Uterus (tissue), 4 donors: ENCODE measurements around the gene BEST1. TPM values are rescaled to one million over a fixed set of nuclear protein-coding genes. Genes with fewer than 3 reads are reported as not detected.

Experiments
- DNase-seq, 2 donors: peaks; one replicate each; pipeline ENCODE4 v3.0.0-alpha.2; 2019 to 2020
- H3K27ac ChIP-seq, 2 donors: fragments of 200-600 bp; sonication (generic); 1 replicate in 1 of 2; 2 replicates in 1 of 2; pipeline ENCODE4 v1.5.1; 2016 to 2018
- H3K27me3 ChIP-seq, 2 donors: fragments of 200-600 bp; sonication (generic); one replicate each; pipeline ENCODE4 v1.5.1; 2018 to 2019; ENCODE audit warnings: control low read depth in 1 of 2
- H3K36me3 ChIP-seq, 2 donors: fragments of 200-600 bp; sonication (generic); one replicate each; pipeline ENCODE4 v1.5.1; 2019; ENCODE audit warnings: control low read depth in 1 of 2
- H3K4me1 ChIP-seq, 2 donors: fragments of 200-600 bp; sonication (generic); one replicate each; pipeline ENCODE4 v1.5.1; 2018 to 2019; ENCODE audit warnings: control low read depth in 1 of 2
- H3K4me3 ChIP-seq, 2 donors: fragments of 200-600 bp; sonication (generic); 1 replicate in 1 of 2; 2 replicates in 1 of 2; pipeline ENCODE4 v1.5.1; 2018 to 2019; ENCODE audit warnings: mild to moderate bottlenecking in 1 of 2
- H3K9me3 ChIP-seq, 2 donors: fragments of 200-600 bp; sonication (generic); one replicate each; pipeline ENCODE4 v1.5.1; 2019; ENCODE audit warnings: control low read depth in 1 of 2
- POLR2A ChIP-seq, 2 donors: fragments of 450-650 bp; IDR thresholded peaks; one replicate each; pipeline ENCODE4 v1.6.1; 2016; ENCODE audit warnings: antibody characterized with exemption in 2 of 2, mild to moderate bottlenecking in 1 of 2, moderate library complexity in 1 of 2
- intact Hi-C: fragments of 100-400 bp; cut with DNase I; formaldehyde crosslinking; loops from one replicate; pipeline ENCODE4 v1.15.1; 2023; ENCODE audit warnings: low total_unique reads
- total RNA-seq, 4 donors: library from RNA; depleted of rRNA in 3 of 4; stranded (reverse); fragments of >200 nt in 3 of 4; gene quantifications; one replicate each; pipeline versions ENCODE4 v1.1.0 to v1.2.4, GENCODE V29; 2014 to 2023
- TF ChIP-seq, protein P1 (sequence below), 4 experiments: fragments of 200-600 bp in 2 of 4; fragments of 450-650 bp in 2 of 4; sonication (generic) in 2 of 4; IDR thresholded peaks; one replicate each; pipeline ENCODE4 v1.5.1; 2016 to 2019; ENCODE audit warnings: antibody characterized with exemption in 4 of 4, mild to moderate bottlenecking in 2 of 4, moderate library complexity in 1 of 4
- donor health status: DM: yes; HTN: yes; CAD: no.

Gene BEST1
- total RNA-seq, 4 donors from 2014 or later, result 3.3 to 11.1 (median 3.9) TPM

DNA sequence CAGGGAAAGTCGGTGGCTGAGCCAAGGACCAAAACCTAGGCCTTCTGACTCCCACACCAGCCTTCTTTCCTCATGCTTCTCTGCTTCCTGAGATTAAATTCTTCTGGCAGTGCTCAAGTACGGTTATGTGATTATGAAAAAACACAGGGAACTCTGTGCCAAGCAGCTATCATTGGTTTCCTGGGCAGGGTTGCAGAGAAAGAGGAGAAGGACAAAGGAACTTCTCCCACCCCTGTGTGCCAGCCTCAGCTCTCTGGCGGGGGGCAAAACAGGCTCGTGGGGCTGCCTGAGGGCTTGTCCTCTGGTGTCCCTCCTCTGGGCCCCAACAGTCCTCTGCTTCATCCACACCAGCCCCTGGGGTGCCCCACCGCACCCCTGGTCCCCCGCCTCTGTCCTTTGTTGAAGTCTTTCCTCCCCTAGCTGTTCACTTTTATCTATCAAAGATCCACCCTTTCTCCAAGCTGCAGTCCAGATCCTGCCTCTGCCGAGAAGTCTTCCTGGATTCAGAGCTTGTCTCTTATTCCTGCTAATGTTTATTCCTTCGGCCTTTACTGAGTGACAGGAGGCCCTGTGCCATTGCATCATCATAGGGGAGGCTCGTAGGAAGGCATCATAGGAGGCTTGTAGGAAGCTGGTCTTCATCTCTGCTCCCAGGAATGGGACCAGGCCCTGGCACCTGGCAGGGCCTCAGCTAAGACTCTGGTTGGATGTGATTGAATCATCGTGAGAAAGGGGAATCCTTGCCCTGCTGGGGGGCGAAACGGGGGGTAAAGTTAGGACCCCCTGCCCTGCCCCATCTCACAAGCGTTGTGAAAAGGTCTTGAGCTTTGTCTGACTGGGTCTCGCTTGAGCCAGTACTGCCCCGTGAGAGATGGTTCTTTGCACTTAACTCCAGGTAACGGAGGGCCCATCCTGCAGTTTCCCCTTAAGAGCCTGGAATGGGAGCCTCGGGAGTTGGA lies 28.8 kb downstream of the BEST1 start:
- H3K27me3 ChIP-seq, result no peaks in the 10 kb centered on the region
- peaks cover 0 to 6% of the 10 kb centered on the region in 2 donors for H3K4me1 ChIP-seq
- H3K36me3 ChIP-seq, result no peaks in the 10 kb centered on the region
- DNase-seq, result peak in 1 of 2 donors; percentile 65
- TF ChIP-seq, protein P1, sequence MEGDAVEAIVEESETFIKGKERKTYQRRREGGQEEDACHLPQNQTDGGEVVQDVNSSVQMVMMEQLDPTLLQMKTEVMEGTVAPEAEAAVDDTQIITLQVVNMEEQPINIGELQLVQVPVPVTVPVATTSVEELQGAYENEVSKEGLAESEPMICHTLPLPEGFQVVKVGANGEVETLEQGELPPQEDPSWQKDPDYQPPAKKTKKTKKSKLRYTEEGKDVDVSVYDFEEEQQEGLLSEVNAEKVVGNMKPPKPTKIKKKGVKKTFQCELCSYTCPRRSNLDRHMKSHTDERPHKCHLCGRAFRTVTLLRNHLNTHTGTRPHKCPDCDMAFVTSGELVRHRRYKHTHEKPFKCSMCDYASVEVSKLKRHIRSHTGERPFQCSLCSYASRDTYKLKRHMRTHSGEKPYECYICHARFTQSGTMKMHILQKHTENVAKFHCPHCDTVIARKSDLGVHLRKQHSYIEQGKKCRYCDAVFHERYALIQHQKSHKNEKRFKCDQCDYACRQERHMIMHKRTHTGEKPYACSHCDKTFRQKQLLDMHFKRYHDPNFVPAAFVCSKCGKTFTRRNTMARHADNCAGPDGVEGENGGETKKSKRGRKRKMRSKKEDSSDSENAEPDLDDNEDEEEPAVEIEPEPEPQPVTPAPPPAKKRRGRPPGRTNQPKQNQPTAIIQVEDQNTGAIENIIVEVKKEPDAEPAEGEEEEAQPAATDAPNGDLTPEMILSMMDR (IDR thresholded peaks at IDR 0.05), result no peak
- no peak for TF ChIP-seq POLR2A (IDR thresholded peaks at IDR 0.05)
- no peak overlapping the region for H3K4me3 ChIP-seq
- no peaks in the 10 kb centered on the region for H3K9me3 ChIP-seq
- peak overlapping the region; percentile 74 for H3K27ac ChIP-seq
- intact Hi-C loops, result no loop called here

DNA sequence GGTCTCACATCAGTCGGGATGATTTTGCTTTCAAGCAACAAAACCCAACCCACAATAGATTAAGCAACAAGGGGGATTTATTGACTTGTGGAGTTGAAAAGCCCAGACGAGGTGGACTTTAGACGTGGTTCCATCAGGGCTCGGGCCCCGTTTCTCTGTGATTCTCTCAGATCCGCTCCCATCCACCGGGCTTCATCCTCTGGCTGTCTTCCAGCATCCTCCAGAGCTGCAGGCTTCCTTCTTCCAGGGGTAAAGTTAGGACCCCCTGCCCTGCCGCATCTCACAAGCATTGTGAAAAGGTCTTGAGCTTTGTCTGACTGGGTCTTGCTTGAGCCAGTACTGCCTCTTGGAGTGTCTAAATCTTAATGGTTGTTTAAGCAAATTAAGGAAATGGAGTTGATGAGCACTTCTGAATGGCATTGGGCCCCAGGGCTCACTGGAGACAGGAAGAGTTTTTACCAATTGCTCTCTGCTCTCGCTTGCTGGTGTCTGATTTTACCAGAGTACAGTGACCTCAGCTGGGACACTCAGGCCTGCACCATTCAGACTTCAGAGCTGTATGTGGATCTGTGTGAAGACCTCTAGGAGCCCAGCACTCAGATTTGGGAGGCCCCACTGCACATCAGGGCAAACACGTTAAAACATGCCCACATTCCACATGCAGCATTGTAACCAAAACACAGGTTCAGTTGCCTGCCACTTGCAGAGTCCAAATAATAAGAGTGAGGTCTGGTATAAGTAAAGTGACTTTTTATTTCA lies 30.8 kb downstream of the BEST1 start:
- no peaks in the 10 kb centered on the region for H3K36me3 ChIP-seq
- no peak overlapping the region for H3K4me3 ChIP-seq
- DNase-seq, result no peak
- H3K9me3 ChIP-seq, result no peaks in the 10 kb centered on the region
- TF ChIP-seq POLR2A (IDR thresholded peaks at IDR 0.05), result no peak
- TF ChIP-seq, protein P1 (IDR thresholded peaks at IDR 0.05), result no peak
- H3K27me3 ChIP-seq, result no peaks in the 10 kb centered on the region
- H3K4me1 ChIP-seq, result peaks cover 0 to 6% of the 10 kb centered on the region in 2 donors
- H3K27ac ChIP-seq, result no peak overlapping the region
- intact Hi-C loops, result no loop called here

DNA sequence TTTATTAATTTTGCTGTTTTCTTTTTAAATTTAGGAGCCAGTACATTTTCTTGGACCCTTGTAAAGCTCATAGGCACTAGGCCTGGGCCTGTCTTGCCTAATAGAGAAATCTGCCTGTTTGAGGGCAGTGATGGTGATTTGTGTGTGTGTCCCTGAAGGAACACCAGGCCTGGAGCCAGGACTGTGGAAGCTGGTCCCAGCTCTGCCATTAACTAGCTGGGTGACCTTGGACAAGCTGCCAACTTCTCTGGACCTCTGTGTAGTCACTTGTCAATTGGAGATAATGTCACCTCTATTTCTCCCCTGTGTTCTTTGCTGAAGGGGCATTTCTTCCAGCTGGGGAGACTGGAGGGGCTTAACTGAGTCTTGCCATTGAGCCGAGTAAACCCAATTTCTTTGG lies 33.3 kb downstream of the BEST1 start:
- Histone ChIP-seq H3K36me3 (no peaks in the 10 kb centered on the region), H3K4me3 (no peak overlapping the region), H3K27ac (no peak overlapping the region), H3K27me3 (no peaks in the 10 kb centered on the region), H3K4me1 (peaks cover 0 to under 1% of the 10 kb centered on the region in 2 donors), H3K9me3 (no peaks in the 10 kb centered on the region)
- no peak for TF ChIP-seq POLR2A (IDR thresholded peaks at IDR 0.05)
- TF ChIP-seq, protein P1 (IDR thresholded peaks at IDR 0.05), result no peak
- no peak for DNase-seq
- intact Hi-C loops, result no loop called here

DNA sequence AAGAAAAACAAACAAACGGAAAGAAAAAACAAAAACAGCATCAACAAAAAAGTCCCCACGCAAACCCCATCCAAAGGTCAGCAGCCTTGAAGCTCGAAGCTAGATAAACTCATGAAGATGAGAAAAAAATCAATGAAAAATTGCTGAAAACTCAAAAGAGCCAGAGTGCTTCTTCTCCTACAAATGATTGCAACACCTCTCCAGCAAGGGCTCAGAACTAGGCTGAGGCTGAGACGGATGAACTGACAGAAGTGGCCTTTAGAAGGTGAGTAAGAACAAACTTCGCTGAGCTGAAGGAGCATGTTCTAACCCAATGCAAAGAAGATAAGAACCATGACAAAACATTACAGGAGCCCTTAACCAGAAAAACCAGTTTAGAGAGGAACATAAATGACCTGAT lies 35.7 kb downstream of the BEST1 start:
- Histone ChIP-seq H3K4me3 (no peak overlapping the region), H3K9me3 (no peaks in the 10 kb centered on the region), H3K36me3 (no peaks in the 10 kb centered on the region), H3K27me3 (no peaks in the 10 kb centered on the region), H3K27ac (no peak overlapping the region), H3K4me1 (no peaks in the 10 kb centered on the region)
- no peak for DNase-seq
- intact Hi-C loops, result no loop called here
- no peak for TF ChIP-seq POLR2A (IDR thresholded peaks at IDR 0.05)
- TF ChIP-seq, protein P1 (IDR thresholded peaks at IDR 0.05), result no peak

DNA sequence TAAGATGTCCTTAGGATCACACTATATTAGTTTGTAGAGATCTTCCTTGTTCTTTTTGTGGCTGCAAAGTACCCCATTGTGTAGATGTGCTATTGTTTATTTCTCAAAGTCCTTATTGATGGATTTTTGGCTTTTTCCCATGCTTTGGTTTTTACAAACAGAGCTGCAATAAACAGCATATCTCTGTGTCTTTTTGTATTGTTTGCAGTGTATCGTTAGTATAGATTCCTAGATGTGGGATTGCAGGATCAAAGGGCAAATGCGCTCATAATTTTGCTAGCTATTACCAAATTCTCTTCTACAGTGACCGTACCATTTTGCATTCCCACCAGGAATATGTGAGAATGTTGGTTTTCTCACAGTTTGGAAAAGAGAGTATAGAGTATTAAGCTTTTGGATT lies 44.8 kb downstream of the BEST1 start:
- TF ChIP-seq POLR2A (IDR thresholded peaks at IDR 0.05), result no peak
- TF ChIP-seq, protein P1 (IDR thresholded peaks at IDR 0.05), result no peak
- intact Hi-C loops, result no loop called here
- no peaks in the 10 kb centered on the region for H3K36me3 ChIP-seq

More for the DNA sequence above, 44.8 kb downstream of the BEST1 start:
- Histone ChIP-seq H3K27me3 (no peaks in the 10 kb centered on the region), H3K27ac (no peak overlapping the region), H3K4me3 (no peak overlapping the region), H3K4me1 (no peaks in the 10 kb centered on the region), H3K9me3 (no peaks in the 10 kb centered on the region)
- no peak for DNase-seq
